Breast epithelium (tissue), 3 donors: ENCODE measurements around the gene ANK2.

ENCODE experiments used
- POLR2A ChIP-seq: fragments of 450-650 bp; IDR thresholded peaks from one replicate; pipeline ENCODE4 v1.6.1; 2016; ENCODE audit warnings: antibody characterized with exemption, mild to moderate bottlenecking, moderate library complexity
- TF ChIP-seq, protein P1 (sequence below), 3 donors: fragments of 450-650 bp; IDR thresholded peaks; one replicate each; pipeline ENCODE4 v1.5.1; 2016 to 2017; ENCODE audit warnings: antibody characterized with exemption in 3 of 3, mild to moderate bottlenecking in 3 of 3, moderate library complexity in 3 of 3

DNA sequence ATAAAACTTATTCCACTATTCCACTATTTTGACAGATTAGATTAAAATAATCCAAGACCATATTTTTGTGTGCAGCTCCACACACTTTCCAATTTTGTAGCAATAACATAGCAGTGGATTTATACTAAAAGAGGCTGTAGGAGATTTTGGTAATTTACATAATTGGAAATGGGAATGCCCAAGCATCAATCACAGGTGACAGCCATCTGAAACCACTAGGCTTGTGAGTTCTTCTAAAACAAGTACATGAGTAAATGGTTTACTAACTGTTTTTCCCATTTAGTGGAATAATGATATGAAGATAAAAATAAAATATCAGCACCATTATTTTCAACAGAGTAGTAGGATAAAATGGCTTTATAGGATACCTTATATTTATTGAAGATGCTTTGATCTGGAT, 4.4 kb downstream of the ANK2 start:
- TF ChIP-seq, protein P1, sequence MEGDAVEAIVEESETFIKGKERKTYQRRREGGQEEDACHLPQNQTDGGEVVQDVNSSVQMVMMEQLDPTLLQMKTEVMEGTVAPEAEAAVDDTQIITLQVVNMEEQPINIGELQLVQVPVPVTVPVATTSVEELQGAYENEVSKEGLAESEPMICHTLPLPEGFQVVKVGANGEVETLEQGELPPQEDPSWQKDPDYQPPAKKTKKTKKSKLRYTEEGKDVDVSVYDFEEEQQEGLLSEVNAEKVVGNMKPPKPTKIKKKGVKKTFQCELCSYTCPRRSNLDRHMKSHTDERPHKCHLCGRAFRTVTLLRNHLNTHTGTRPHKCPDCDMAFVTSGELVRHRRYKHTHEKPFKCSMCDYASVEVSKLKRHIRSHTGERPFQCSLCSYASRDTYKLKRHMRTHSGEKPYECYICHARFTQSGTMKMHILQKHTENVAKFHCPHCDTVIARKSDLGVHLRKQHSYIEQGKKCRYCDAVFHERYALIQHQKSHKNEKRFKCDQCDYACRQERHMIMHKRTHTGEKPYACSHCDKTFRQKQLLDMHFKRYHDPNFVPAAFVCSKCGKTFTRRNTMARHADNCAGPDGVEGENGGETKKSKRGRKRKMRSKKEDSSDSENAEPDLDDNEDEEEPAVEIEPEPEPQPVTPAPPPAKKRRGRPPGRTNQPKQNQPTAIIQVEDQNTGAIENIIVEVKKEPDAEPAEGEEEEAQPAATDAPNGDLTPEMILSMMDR (IDR thresholded peaks at IDR 0.05), result no peak
- TF ChIP-seq POLR2A, result no peak
